GM12872 (cell line): ENCODE data around the gene CDC123.

Experiments used
- CTCF ChIP-seq: IDR thresholded peaks from 3 replicates; pipeline ENCODE4 v1.5.1; 2011; ENCODE audit warnings: low read depth, mild to moderate bottlenecking, low read length, moderate library complexity; ENCODE audit not compliant: insufficient read depth

Gene CDC123

DNA sequence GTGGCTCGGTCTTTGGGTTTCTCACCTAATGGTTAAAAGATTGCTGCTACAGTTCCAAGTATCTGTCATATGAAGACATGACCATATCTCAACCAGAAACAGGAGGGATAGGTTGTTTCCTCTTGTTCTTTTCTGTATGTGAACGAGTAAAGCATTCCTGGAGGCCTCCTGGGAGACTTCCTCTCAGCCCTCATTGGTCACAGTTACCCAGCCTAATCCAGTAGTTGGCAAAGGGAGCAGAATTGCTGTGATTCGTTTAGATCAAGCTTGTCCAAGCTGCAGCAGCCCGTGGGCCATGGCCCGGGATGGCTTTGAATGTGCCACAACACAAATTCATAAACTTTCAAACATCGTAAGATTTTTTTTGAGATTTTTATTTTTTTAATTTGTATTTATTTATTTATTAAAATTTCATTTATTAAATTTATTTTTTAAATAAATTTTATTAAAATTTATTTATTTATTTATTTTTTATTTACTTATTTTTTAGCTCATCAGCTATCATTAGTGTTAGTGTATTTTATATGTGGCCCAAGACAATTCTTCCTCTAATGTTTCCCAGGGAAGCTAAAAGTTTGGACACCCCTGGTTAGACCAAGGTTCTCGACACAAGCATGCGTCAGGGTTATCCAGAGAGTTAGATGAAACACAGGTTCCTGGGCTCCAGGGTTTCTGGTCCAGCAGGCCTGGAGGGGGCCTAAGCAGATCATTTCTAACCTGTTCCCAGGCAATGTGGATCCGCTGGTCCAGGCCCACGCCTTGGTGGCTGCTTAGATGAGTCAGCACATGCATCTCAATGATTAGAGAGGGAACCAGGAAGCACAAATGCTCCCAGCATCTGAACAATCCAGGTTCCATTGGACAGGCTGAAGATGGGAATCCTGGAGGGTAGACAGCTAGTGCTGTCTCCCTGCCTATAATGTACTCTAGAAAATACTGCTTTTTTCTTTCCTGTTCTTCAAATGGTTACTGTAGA, 25.6 kb downstream of the CDC123 start:
- TF ChIP-seq CTCF: no peak

- no peak for TF ChIP-seq CTCF
Observed at GRCh38 chr10:12225444-12225843, 29.5 kb downstream of the CDC123 start.

DNA sequence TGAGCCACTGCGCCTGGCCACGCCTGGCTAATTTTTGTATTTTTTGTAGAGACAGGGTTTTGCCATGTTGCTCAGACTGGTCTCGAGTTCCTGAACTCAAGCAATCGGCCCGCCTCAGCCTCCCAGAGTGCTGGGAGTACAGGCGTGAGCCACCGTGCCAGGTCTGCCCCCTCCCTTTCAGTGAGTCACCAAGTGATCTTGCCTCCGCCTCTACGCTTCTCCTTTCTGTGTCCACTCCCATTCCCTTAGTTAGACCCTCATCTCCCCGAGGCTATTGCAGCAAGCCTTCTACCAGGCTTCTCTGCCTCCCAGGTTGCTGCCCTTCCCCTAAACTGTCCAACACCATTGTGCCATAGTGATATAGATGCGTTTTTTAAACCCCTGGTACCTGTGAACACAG, 32.9 kb downstream of the CDC123 start:
- no peak for TF ChIP-seq CTCF

- no peak for TF ChIP-seq CTCF
Observed at GRCh38 chr10:12235116-12235694, 39.2 kb downstream of the CDC123 start.

DNA sequence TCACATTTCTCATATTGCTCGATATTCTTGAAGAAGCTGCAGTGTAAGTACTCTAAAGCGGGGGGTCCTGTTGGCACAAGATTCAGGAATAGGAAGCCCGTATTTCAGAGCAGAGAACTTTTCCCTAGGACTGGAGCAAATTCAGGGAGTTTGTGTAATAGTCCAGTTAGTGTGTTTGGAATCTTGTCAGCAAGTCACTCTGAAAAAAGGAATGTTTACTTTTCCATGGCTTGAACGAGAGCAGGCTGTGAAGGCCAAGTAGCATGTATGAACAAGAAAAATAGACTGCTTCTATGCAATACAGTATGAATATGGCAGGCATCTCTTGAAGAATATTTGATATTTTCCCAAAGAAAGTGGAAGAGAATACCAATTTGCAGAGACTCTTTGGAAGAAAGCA, 39.8 kb downstream of the CDC123 start:
- no peak for TF ChIP-seq CTCF

DNA sequence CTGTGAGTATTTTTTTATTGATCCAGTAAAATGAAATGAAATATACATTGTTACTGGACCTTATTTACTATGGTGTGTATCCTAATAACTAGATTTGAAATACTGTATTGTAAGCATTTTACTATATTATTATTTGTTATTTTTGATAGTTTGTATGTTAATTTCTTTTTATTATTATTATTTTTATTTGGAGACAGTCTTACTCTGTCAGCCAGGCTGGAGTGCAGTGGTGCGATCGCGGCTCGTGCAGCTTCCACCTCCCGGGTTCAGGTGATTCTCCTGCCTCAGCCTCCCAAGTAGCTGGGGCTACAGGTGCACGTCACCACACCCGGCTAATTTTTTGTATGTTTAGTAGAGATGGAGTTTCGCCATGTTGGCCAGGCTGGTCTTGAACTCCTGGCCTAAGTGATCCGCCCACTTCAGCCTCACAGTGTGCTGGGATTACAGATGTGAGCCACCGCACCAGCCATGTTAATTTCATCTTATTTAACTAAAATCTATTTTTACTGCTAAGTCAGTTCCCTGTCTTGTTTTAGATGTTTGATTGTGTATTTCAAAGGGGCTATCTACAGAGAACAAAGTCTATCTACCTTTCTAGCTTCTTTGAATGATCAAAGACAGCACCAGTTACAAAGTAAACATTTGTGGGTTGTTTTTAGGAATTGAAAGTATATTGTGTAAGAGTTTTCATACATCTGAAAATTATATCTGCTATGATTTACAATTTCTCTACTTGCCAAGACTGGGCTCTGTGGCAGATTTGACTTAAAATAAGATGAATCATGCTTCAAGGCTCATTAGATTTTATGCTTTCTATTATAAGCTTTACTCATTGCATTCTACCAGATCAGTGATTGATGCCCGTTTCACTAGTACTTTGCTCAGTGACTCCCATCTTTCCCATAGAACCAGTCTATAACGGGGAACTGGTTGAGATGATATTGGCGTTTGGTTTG, 41.6 kb downstream of the CDC123 start:
- no peak for TF ChIP-seq CTCF

GRCh38 chr10:12238821-12239220, 42.8 kb downstream of the CDC123 start:
- TF ChIP-seq CTCF: no peak
